Activated CD8-positive, alpha-beta memory T cell treated with anti-CD3 and anti-CD28 coated beads for 48 hours (primary cell): ENCODE results near the gene ZBTB20.

ENCODE experiments used
- DNase-seq, 3 experiments: peaks; one replicate each; pipeline ENCODE4 v3.0.0-alpha.2; 2020; ENCODE audit warnings: low read depth in 2 of 3, low spot score in 2 of 3

Gene ZBTB20

GRCh38 chr3:114450008-114450596 is 697.0 kb downstream of the ZBTB20 start:
- DNase-seq: no peak

GRCh38 chr3:114449271-114450007 is 697.6 kb downstream of the ZBTB20 start:
- no peak for DNase-seq

GRCh38 chr3:114447950-114448479 is 699.1 kb downstream of the ZBTB20 start:
- no peak for DNase-seq

- no peak for DNase-seq
Measured at GRCh38 chr3:114447545-114447944, 699.5 kb downstream of the ZBTB20 start.

GRCh38 chr3:114446600-114446999 is 700.5 kb downstream of the ZBTB20 start:
- no peak for DNase-seq

- no peak for DNase-seq
Measured at GRCh38 chr3:114445233-114445632, 701.9 kb downstream of the ZBTB20 start.

- no peak for DNase-seq
Measured at GRCh38 chr3:114444216-114444615, 702.9 kb downstream of the ZBTB20 start.

- DNase-seq: no peak
Measured at GRCh38 chr3:114442246-114442645, 704.8 kb downstream of the ZBTB20 start.

- DNase-seq: no peak
Measured at GRCh38 chr3:114441386-114441785, 705.7 kb downstream of the ZBTB20 start.

GRCh38 chr3:114440700-114441099 is 706.4 kb downstream of the ZBTB20 start:
- DNase-seq: no peak

- DNase-seq: no peak
Measured at GRCh38 chr3:114439284-114439683, 707.8 kb downstream of the ZBTB20 start.

- DNase-seq: no peak
Measured at GRCh38 chr3:114437897-114438296, 709.2 kb downstream of the ZBTB20 start.

GRCh38 chr3:114436182-114436581 is 710.9 kb downstream of the ZBTB20 start:
- DNase-seq: no peak

- DNase-seq: no peak
Measured at GRCh38 chr3:114435386-114436115, 711.5 kb downstream of the ZBTB20 start.

GRCh38 chr3:114432310-114432709 is 714.8 kb downstream of the ZBTB20 start:
- DNase-seq: no peak

GRCh38 chr3:114428044-114428595 is 719.0 kb downstream of the ZBTB20 start:
- no peak for DNase-seq

GRCh38 chr3:114427285-114428043 is 719.6 kb downstream of the ZBTB20 start:
- DNase-seq: no peak

GRCh38 chr3:114424337-114424736 is 722.8 kb downstream of the ZBTB20 start:
- DNase-seq: no peak

GRCh38 chr3:114421204-114421603 is 725.9 kb downstream of the ZBTB20 start:
- DNase-seq: no peak

GRCh38 chr3:114420072-114420471 is 727.0 kb downstream of the ZBTB20 start:
- no peak for DNase-seq
